Kidney tubule cell (primary cell): ENCODE data around the gene BRD3.
"Not testable (repeated sequence)": the region's sequence is repeated elsewhere in the genome, so short reads cannot be mapped to it uniquely, and the experiment has no call there.

Source experiments
- DNase-seq: peaks from one replicate; pipeline ENCODE4 v3.0.0-alpha.2; 2018; ENCODE audit warnings: low spot score

The BRD3 gene

GRCh38 chr9:133993635-133994253, 74.1 kb downstream of the BRD3 start:
- DNase-seq, result no peak

DNA sequence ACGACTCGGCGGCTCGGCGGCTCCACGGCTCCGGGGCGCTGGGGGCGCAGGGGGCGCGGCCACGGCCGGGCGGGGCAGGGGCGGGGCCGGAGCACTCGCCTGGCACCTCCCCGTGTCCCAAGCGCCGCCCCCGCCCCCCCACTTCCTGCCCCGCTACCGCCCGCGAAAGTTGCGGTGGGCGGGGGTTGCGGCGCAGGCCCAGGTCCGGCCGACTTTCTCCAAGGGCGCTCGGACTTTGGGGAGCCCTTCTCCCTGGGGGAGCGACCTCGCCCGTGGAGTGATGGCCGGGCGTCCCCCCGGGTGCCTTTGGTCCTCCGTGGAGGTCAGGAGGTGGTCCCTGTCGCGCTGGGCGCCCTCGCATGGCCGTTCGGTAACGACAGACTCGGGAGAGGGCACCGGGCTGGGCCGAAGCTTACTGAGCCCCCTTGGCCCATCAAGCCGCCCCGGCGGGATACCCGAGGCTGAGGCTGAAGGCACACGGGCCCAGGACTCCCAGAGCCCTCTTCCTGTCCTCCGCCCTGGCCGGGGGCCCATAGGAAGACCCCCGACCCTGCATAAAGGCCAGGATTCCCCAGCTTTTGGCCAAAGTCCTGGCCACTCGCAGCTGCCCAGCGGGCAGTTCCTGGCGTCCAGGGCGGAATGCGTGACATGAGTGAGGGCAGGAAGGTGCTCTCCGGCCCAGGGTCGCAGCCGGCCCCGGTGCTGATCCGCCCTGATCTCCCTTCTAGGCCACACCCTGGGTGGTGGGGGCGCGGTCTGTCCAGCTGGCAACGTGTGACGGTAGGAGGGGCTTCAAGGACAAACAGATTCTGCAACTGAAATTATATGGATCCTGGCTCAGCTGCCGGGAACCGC, 74.8 kb downstream of the BRD3 start:
- DNase-seq, result peak; percentile 89

GRCh38 chr9:133991964-133992779, 75.7 kb downstream of the BRD3 start, which contains the start of gene VAV2:
Gene VAV2 (minus strand): TSS chr9:133992324. CDS start chr9:133992278, 46 bp downstream.
- peak; percentile 82 for DNase-seq

DNA sequence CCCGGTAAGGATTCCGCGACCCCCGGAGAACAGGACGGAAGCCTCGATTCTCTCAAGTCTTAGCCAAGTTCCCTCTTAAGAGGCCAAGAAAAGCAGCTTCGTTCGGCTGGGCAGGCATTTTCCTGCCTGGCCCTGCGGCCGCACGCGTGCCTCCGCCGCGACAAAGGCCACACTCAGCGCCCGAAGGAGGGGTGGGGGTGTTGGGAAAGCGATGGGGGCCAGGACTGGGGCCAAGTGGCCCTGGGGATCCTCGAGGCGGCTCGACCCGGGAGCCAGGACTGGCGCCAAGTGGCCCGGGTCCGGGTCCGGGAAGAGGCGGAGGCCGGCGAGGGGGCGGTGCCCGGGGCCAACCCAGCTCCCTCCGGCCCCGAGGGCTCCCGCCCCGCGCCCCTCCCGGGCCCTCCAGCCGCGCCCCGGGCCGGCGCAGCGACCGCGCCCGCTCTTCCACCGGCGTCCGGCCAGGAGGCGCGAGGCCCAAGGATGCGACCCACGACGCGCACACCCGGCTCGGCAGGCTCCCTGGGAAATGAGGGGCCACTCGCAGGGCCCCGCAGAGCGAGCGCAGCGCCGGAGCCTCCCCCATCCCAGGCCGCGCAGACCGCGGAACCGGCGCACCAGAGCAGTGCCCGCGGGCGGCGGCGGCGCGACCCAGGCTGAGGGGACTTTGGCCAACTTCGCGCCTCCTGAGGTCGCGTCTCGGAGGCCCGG, 76.5 kb downstream of the BRD3 start:
- peak; percentile 52 for DNase-seq

DNA sequence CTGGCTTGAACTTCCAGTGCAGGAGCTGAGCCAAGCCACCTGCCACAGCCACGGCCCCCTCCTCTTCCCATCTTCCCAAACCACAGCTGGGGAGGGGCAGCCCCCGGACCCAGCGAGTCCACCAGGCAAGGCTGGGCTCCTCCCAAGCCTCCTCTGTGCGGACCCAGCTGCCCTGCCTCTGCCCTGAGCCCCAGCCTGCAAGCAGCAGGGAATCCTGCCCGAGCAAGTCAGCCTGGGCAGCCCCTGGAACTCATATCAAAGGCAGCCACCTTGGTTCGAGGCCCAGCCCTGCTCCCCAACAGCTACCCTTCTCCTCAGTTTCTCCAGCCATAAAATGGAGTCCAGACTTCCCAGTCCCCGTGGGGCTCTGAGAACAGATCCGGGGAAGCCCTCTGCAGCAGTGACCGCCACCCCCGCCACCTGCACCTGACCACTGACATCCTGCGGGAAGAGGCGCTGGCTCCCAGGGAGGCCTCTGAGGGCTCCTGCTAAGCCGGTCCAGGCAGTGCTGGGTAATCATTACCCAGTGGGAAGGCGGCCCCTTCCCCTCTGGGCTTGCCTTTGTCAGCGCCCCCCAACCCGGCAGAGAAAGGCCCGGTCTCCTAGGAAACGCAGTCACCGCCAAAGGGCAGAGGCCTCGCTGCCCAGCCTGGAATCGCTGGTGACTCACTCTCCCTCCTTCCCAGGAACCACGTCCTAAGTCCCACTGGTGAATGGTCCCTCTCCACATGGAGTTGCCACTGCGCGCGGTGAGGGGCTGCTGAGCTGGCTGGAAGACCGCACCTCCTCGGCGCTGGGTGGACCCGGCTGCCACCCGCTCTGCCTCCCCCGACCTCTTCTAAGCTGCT, 77.2 kb downstream of the BRD3 start:
- peak; percentile 97 for DNase-seq

GRCh38 chr9:133989625-133990365, 78.0 kb downstream of the BRD3 start:
- no peak for DNase-seq

DNA sequence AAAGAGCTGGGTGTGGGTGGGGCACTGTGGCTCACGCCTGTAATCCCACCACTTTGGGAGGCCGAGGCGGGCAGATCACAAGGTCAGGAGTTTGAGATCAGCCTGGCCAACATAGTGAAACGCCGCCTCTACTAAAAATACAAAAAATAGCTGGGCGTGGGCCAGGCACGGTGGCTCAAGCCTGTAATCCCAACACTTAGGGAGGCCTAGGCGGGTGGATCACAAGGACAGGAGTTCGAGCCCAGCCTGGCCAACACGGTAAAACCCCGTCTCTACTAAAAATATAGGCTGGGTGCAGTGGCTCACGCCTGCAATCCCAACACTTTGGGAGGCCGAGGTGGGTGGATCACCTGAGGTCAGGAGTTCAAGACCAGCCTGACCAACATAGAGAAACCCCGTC, 79.1 kb downstream of the BRD3 start:
- not testable (repeated sequence) for DNase-seq

DNA sequence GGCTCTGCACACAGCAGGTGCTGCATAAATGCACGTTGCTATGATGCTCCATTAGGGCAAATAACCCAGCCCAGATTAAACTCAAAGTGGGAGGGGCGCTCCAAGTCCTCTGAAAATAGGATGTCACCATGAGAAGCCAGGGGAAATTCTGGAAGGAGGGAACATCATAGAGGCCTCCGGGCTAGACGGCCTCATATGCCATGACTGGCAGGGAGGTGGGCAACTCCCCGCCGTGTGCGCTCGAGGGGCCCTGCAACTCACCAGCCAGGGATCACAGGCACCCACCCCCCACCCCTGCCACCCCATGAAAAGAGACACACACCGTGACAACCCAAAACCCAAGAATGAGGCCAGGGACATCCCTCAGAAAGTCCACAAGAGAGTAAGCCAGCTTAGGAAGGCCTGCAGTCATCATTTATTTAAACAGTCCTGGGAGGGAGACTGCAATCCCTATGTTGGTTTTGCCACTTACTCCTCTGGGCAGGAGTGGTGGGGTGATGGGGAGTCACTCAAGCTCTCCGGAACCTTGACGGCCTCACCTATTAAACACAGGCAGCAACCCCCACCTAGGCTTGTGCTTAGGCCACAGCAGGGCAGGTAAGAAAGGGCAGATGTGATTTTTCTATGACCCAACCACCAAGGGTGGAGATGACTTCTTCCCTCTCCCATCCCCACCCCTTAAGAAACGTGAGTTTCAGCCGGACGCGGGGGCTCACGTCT, 79.7 kb downstream of the BRD3 start:
- DNase-seq, result no peak

DNA sequence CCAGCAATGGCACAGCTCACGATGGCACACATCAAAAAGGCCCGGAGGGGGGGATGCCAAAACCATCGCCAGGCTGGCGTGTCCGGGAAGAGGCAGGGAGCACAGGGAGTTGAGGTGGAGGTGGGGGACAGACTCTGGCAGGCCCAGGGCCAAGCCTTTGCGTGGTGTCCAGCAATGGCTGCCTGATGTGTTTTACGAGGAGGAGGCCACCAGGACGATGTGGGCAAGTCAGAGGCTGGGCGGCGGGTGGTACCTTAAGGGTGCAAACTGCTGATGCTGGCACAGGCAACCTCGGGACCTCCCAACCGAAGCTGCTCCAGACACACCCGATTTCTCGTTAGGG, 80.4 kb downstream of the BRD3 start:
- no peak for DNase-seq

- no peak for DNase-seq
Measured at GRCh38 chr9:133986774-133987445, 80.9 kb downstream of the BRD3 start.

GRCh38 chr9:133986061-133986460, 81.8 kb downstream of the BRD3 start:
- DNase-seq, result no peak

- no peak for DNase-seq
Measured at GRCh38 chr9:133982971-133983720, 84.7 kb downstream of the BRD3 start.

DNA sequence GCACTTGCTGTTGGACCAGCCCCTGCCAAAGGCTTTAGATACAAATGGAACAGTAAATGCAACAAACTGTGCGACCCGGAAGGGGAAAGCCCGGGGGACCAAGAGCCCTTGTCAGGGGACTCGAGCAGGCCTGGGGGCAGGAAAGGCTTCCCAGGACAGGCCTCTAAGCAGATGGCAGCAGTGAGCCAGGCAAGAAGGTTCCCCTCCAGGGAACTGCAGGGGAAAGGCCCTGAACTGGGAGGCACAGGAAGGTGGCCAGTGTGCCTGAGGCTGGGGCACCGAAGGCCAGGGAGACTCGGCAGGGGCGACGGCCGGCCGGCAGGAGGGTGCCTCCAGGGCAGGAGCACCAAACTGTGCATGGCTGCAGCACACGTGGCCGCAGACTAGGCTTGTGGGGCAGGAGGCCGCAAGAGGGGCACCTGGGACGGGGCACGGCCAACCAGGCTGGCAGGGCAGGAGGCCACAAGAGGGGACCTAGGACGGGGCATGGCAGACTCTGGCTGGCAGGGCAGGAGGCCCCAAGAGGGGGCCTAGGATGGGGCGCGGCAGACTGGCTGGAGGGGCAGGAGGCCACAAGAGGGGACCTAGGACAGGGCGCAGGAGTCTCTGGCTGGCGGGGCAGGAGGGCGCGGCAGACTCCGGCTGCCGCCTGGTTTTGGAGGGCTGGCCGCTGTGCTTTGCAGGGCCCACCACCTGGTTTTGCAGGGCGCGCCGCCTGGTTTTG, 85.7 kb downstream of the BRD3 start:
- DNase-seq, result no peak

DNA sequence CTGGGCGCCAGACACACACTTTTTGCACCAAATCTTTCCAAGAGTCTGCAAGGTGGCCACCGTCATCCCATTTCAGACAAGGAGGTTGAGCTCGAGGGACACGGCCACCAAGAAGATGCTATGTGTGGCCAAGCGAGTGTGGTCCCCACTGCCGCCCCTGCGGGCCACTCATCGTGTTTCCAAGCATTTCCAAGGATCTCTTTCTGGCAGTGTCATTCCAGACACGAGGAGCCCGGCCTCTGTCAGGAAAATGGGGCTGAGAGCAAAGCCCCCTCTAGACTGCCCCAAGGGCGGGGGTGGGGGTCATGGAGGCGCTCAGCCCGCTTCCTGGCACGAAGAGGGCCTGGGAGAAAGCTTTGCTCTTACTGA, 86.3 kb downstream of the BRD3 start:
- no peak for DNase-seq

- no peak for DNase-seq
Measured at GRCh38 chr9:133980864-133981588, 86.8 kb downstream of the BRD3 start.
